Activated naive CD8-positive, alpha-beta T cell (primary cell): Measurements from ENCODE around the gene THAP12.

Experiments
- H3K27ac Mint-ChIP-seq: one replicate; pipeline ENCODE4 v1.8.0; 2021; ENCODE audit warnings: mixed read lengths
- H3K27me3 Mint-ChIP-seq: one replicate; pipeline ENCODE4 v1.8.0; 2021; ENCODE audit warnings: mixed read lengths
- H3K36me3 Mint-ChIP-seq: one replicate; pipeline ENCODE4 v1.8.0; 2021; ENCODE audit warnings: mixed read lengths
- H3K4me1 Mint-ChIP-seq: one replicate; pipeline ENCODE4 v1.8.0; 2021; ENCODE audit warnings: low read depth, mixed read lengths
- H3K4me3 Mint-ChIP-seq: one replicate; pipeline ENCODE4 v1.8.0; 2021; ENCODE audit warnings: mild to moderate bottlenecking, mixed read lengths
- H3K9me3 Mint-ChIP-seq: one replicate; pipeline ENCODE4 v1.8.0; 2021; ENCODE audit warnings: low read depth, mixed read lengths

The THAP12 gene

DNA sequence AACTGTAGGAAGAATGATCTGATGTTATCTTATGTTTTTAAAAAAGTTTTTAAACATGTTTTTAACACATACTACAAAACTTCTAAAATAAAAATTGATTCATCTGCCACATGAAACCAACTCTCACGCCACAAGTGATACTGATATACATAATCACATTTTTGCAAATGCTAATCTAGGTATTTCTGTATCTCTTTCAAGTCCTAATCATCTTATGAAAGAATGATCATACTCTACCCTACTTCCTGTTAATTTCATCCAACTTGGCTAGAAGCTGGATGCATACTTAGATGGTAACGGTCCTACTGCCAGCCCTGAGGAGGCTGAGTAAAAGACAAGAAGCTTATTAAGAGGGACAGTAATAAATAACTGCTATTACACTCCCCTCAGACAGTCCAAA is 19.2 kb downstream of the THAP12 start:
- peaks cover 19% of the 10 kb centered on the region for H3K36me3 Mint-ChIP-seq

DNA sequence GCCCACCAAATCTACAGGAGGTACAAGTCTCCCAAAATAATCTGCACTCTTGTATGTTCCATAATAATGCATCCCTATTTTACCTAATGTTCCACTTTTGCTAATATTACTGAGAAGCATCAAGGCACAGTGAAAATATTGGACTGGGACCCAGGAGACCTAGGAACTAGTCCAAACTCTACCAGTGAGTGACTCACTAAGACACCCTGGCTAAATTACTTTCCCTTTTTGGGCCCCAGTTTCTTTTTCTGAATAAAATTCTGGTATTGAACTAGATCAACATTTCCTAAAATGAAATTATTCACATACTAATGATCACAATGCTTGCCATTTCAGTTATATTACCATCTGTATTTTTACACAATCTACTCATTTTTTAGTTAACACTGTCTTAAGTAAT is 19.6 kb downstream of the THAP12 start:
- Mint-ChIP-seq H3K4me1 (peaks cover 30% of the 10 kb centered on the region), H3K27me3 (no peaks in the 10 kb centered on the region), H3K4me3 (no peak overlapping the region), H3K27ac (peak overlapping the region; percentile 73), H3K9me3 (no peaks in the 10 kb centered on the region), H3K36me3 (peaks cover 20% of the 10 kb centered on the region)

More for the DNA sequence above, 19.2 kb downstream of the THAP12 start:
- H3K9me3 Mint-ChIP-seq, result no peaks in the 10 kb centered on the region
- peaks cover 30% of the 10 kb centered on the region for H3K4me1 Mint-ChIP-seq
- H3K27me3 Mint-ChIP-seq, result no peaks in the 10 kb centered on the region
- H3K4me3 Mint-ChIP-seq, result no peak overlapping the region
- H3K27ac Mint-ChIP-seq, result peak overlapping the region; percentile 73

DNA sequence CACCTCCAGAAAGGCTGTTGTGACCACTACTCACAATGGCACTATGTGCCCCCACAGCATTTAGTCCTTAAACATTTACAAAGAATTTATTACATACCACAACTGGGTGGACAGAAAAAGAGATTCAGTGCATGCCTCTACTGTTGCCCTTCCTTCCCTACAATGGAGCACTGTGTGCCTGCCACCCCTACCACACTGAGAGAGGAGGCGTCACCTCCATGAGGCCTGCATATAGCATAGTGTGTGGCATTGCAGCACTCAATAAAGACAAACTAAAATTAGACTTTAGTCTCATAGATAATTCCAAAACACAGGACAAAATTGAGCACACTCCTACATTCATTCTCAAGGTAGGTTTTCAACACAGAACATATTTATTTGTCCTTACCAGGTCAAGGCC is 25.8 kb downstream of the THAP12 start:
- H3K9me3 Mint-ChIP-seq, result no peaks in the 10 kb centered on the region
- no peaks in the 10 kb centered on the region for H3K27me3 Mint-ChIP-seq
- H3K4me1 Mint-ChIP-seq, result no peaks in the 10 kb centered on the region
- H3K36me3 Mint-ChIP-seq, result peaks cover 47% of the 10 kb centered on the region
- no peak overlapping the region for H3K4me3 Mint-ChIP-seq
- no peak overlapping the region for H3K27ac Mint-ChIP-seq

DNA sequence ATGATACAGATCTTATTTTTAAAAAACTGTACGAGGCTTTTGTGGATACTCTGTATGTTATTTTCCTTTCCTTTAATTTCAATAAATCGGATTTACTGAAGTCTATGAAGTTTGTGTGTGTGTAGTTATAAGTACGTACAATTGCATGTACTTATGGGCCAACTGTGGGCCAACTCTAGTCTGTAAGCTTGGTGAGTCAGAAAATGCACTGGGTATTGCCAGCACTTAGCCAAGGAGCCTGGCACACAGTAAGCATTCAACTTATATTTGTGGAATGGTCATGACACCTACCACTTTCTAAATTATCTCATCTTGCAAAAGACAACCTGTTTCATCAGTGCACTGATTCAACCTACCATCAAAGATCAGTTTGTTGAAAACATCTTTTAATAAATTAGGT is 32.6 kb downstream of the THAP12 start:
- Mint-ChIP-seq H3K36me3 (peaks cover 9% of the 10 kb centered on the region), H3K27ac (no peak overlapping the region), H3K4me1 (no peaks in the 10 kb centered on the region), H3K27me3 (no peaks in the 10 kb centered on the region), H3K9me3 (no peaks in the 10 kb centered on the region), H3K4me3 (no peak overlapping the region)

DNA sequence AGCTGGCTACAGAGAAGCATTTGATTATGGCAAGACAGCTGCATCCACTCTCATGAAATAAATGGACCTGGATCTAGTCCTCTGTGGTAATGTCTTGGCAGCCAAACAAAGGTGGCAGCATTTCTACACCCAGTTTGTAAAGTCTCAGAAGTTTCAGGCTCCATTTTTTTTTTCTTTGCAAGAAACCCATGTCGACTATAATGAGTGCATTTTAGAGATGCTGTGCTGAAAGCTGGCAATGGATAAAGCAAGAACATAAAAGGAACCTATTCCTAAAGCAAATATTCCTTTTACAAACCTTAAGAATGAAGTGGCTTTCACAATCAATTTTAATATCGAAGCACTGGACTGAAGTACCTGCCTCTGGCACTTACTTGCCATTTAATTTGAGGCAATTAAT is 33.5 kb downstream of the THAP12 start:
- no peaks in the 10 kb centered on the region for H3K27me3 Mint-ChIP-seq
- peaks cover 3% of the 10 kb centered on the region for H3K36me3 Mint-ChIP-seq
- no peak overlapping the region for H3K27ac Mint-ChIP-seq
- H3K4me3 Mint-ChIP-seq, result no peak overlapping the region
- no peaks in the 10 kb centered on the region for H3K4me1 Mint-ChIP-seq
- no peaks in the 10 kb centered on the region for H3K9me3 Mint-ChIP-seq

DNA sequence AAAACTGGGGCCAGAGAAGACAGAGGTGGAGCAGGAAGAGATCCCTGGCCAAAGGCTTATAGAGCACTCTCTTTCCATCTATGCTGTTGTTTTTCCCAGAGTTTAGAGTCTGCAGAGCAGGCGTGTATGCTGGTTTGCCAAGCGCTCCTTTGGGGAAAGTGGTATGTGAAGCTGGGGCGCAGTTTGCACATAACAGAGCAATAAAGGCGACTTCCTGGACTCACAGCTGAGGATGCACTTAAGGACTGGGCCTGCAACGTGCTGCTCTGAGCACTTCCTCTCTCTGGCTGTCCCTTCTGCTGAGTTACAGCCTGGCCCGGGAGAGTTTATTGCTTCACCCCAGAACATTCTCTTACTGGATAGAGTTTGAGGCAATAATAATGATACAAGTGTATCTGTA is 41.7 kb downstream of the THAP12 start:
- Mint-ChIP-seq H3K27ac (peak overlapping the region; percentile 17), H3K4me3 (no peak overlapping the region), H3K27me3 (no peaks in the 10 kb centered on the region), H3K36me3 (no peaks in the 10 kb centered on the region), H3K4me1 (peaks cover 9% of the 10 kb centered on the region), H3K9me3 (no peaks in the 10 kb centered on the region)

DNA sequence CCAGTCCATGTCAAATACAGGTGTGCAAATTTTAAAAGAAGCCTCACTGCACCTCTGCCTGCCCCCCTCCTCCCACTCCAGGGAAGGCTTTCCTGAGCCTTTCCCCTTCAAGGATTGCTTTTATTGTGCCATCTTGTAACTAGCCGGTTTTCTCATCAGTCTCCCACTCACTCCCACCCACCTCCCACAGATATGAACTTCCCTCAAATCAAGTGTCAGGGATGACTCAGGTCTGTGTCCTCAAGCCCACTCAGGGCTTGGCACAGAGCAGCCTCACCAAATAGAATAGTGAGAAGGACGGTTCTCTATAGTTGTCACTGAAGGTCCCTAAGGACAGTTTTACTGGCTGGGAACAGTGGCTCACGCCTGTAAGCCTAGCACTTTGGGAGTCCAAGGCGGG is 43.0 kb downstream of the THAP12 start:
- H3K9me3 Mint-ChIP-seq, result no peaks in the 10 kb centered on the region
- no peaks in the 10 kb centered on the region for H3K36me3 Mint-ChIP-seq
- H3K4me1 Mint-ChIP-seq, result peaks cover 9% of the 10 kb centered on the region
- H3K4me3 Mint-ChIP-seq, result no peak overlapping the region
- no peak overlapping the region for H3K27ac Mint-ChIP-seq
- no peaks in the 10 kb centered on the region for H3K27me3 Mint-ChIP-seq

DNA sequence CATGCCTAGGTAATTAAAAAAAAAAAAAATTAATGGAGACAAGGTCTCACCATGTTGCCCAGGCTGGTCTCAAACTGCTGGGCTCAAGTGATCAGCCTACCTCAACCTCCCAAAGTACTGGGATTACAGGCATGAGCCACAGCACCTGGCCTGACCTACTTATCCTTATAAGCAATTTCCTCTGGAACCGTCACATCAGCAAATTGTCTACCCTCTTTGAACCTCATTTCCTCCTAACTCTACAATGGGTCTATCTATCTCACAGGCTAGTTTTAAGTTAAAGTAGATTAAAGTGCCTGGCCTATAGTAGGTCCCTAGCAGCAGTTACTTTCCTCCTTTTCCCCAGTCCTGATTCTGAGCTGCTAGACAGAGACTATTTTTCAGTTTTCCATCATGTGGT is 43.5 kb downstream of the THAP12 start:
- H3K9me3 Mint-ChIP-seq, result no peaks in the 10 kb centered on the region
- no peak overlapping the region for H3K27ac Mint-ChIP-seq
- H3K4me3 Mint-ChIP-seq, result no peak overlapping the region
- H3K27me3 Mint-ChIP-seq, result peaks cover under 1% of the 10 kb centered on the region
- peaks cover 9% of the 10 kb centered on the region for H3K4me1 Mint-ChIP-seq
- no peaks in the 10 kb centered on the region for H3K36me3 Mint-ChIP-seq

DNA sequence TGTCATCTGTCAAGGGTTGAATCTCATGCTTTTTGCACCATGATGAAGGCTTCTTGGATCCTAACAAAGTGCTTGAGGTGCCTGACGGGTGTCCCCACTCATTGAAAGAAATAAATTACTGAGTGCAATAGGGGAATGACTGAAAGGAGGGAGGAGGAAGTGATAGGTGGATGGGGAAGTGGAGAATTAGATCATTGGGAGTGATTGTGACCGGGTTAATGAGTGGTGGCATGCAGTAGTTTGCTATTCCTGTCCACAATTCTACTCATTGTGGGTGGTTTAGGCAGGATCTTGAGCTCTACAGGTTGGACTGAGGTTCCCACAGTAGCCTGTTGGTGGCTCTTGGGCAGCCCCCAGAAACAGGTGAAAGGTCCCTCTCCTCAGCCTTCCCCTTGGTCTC is 44.3 kb downstream of the THAP12 start:
- H3K36me3 Mint-ChIP-seq, result no peaks in the 10 kb centered on the region
- no peaks in the 10 kb centered on the region for H3K9me3 Mint-ChIP-seq
- H3K4me3 Mint-ChIP-seq, result no peak overlapping the region
- H3K27ac Mint-ChIP-seq, result no peak overlapping the region
- H3K4me1 Mint-ChIP-seq, result peaks cover 9% of the 10 kb centered on the region
- peaks cover 2% of the 10 kb centered on the region for H3K27me3 Mint-ChIP-seq

DNA sequence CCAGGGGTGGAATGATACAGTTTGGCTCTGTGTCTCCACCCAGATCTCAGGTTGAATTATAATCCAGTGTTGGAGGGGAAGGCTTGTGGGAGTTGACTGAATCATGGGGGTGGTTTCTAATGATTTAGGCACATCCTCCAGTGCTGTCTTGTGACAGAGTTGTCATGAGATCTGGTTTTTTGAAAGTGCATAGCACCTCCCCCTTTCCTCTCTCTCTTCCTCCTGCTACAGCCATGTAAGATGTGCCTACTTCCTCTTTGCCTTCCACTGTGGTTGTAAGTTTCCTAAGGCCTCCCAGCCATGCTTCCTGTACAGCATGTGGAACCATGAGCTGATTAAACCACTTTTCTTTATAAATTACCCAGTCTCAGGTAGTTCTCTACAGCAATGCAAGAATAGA is 45.1 kb downstream of the THAP12 start:
- H3K36me3 Mint-ChIP-seq, result no peaks in the 10 kb centered on the region

DNA sequence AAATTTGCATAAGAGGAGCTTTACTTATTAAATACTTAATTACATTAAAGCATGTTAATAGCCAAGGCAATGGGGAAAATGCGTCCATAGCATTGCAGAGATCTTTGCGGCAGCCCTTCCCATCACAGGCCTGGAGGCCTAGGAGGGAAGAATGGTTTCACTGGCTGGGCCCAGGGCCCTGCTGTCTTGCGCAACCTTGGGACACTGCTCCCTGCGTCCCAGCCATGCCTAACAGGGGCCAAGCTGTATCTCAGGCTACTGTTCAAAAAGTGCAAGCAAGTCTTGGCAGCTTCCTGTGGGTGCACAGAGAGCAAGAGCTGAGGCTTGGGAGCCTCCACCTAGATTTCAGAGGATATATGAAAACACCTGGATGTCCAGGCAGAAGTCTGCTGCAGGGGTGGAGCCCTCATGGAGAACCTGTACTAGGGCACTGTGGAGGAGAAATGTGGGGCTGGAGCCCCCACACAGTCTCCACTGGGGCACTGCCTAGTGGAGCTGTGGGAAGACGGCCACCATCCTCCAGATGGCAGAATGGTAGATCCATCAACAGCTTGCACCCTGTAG is 46.0 kb downstream of the THAP12 start:
- Mint-ChIP-seq H3K4me3 (no peak overlapping the region), H3K27me3 (peaks cover 2% of the 10 kb centered on the region), H3K4me1 (peaks cover 9% of the 10 kb centered on the region), H3K36me3 (no peaks in the 10 kb centered on the region), H3K27ac (no peak overlapping the region), H3K9me3 (no peaks in the 10 kb centered on the region)

More for the DNA sequence above, 45.1 kb downstream of the THAP12 start:
- peaks cover 2% of the 10 kb centered on the region for H3K27me3 Mint-ChIP-seq
- peaks cover 9% of the 10 kb centered on the region for H3K4me1 Mint-ChIP-seq
- no peaks in the 10 kb centered on the region for H3K9me3 Mint-ChIP-seq
- no peak overlapping the region for H3K4me3 Mint-ChIP-seq
- no peak overlapping the region for H3K27ac Mint-ChIP-seq

DNA sequence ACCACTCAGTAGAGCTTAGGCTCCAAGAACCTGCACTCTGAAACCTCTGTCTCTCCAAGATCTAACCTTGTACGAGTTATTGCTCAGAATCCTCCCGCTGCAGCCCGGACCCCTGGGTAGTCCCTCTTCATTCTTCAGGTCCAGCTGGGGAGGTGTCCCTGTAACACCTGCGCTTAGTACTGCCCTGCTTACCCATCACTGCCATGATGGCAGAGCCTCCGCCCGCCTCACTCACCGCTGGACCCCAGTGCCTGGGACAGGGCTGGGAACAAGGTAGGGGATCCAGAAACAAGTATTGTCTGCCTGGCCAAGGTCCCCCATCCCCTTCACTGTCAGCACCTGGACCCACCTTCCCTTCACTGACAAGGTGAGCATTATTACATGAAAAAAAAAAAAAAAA is 50.3 kb downstream of the THAP12 start:
- Mint-ChIP-seq H3K4me3 (no peak overlapping the region), H3K36me3 (no peaks in the 10 kb centered on the region), H3K4me1 (no peaks in the 10 kb centered on the region), H3K9me3 (no peaks in the 10 kb centered on the region), H3K27ac (no peak overlapping the region), H3K27me3 (peaks cover 2% of the 10 kb centered on the region)

DNA sequence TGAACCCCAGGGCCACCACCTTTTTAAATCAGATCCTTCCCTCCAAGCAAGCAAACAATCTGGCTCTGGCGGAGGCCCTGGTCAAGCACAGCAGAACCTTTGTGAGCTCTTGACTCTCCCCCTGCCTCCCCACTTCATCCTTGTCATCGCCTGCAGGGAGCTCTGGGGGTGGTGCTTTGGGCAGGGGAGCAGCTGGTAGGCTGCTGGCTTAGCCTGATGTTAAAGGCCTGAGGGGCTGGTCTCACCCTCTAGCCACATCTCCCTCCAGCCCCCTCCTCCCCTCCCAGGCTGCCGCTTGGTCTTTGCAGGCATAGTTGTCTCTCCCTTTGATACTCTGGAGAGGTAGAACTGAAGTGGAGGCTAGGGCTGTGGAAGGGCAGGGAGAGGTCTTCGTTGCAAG is 50.9 kb downstream of the THAP12 start:
- Mint-ChIP-seq H3K4me3 (no peak overlapping the region), H3K27me3 (peaks cover 4% of the 10 kb centered on the region), H3K27ac (no peak overlapping the region), H3K9me3 (no peaks in the 10 kb centered on the region), H3K36me3 (no peaks in the 10 kb centered on the region), H3K4me1 (no peaks in the 10 kb centered on the region)

DNA sequence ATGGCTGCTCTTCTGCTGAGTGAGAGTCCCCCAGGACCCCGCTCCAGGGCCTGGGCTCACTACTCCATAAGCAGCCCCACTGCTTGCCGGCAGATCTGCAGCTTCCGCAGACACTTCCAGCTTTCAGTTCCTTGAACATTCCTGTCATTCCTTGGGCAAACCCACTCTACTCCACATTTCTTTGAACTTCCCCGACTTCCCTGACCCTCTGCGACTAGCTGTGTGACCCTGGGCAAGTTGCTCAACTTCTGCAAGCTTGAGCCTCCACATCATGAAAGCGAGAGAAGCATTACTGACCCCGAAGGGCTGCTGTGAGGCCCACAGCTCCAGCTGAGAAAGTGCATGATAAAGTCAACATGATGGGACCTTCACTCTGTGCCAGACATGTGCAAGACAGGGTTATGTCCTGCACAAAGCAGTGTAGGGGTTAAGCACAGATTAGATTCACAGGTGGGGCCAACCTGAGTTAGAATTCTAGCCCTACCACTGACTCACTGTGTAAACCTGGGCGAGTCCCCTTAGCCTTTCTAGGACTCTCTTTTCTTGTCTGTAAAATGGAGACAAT is 51.8 kb downstream of the THAP12 start:
- Mint-ChIP-seq H3K36me3 (no peaks in the 10 kb centered on the region), H3K4me3 (no peak overlapping the region), H3K4me1 (no peaks in the 10 kb centered on the region), H3K27ac (no peak overlapping the region), H3K27me3 (peaks cover 4% of the 10 kb centered on the region), H3K9me3 (no peaks in the 10 kb centered on the region)

DNA sequence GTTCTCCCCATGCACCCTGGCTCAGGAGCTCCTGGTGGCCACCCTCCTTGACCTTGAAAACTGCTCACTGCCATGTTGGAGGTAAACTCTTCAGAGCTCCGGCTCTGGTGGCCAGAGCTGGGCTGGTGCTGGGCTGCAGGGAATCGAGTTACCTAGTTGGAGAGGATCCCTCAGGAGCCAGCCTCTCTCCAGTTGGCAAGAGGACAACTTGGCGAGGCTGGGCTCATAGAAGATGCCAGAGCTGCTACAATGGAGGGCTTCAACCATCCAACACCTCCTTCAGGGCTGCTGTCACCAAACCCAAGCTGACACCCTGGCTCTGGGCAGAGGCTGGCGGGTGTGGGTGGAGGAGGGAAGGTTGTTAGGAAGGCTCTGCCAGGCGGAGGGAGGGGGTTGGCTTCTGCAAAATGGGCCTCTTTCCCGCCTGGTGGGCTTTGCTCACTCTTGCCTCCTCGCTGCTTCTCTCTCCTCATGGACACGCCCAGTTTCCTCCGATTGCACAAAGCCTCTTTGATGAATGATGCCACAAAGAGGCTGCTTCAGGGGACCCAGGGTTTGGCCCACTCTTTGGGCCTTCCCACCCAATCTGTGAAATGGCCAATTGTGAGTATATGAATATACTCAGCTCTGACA is 53.1 kb downstream of the THAP12 start:
- no peak overlapping the region for H3K4me3 Mint-ChIP-seq
- H3K9me3 Mint-ChIP-seq, result no peaks in the 10 kb centered on the region
- no peak overlapping the region for H3K27ac Mint-ChIP-seq
- H3K27me3 Mint-ChIP-seq, result peaks cover 9% of the 10 kb centered on the region
- H3K36me3 Mint-ChIP-seq, result no peaks in the 10 kb centered on the region
- H3K4me1 Mint-ChIP-seq, result peaks cover 2% of the 10 kb centered on the region

DNA sequence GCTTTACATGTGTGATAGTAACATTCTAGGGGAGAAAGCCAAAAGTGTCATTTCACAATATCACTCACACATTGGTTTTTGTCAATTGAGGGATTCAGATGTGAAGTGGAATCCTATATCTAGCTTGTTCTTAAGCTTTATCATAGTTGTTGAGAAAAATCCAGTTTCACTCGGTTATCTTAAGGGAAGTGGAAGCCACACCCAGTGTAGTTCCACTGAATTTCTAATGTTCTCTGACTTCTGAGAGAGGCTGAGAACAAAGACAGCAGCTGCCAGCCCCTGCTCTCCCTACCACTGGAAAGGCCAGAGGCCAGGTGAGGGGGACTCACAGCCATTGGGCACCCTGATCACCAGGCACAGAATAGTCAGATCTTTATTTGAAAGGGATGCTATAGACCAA is 53.7 kb downstream of the THAP12 start:
- no peaks in the 10 kb centered on the region for H3K9me3 Mint-ChIP-seq
- no peaks in the 10 kb centered on the region for H3K36me3 Mint-ChIP-seq
- H3K27me3 Mint-ChIP-seq, result peaks cover 12% of the 10 kb centered on the region
- peaks cover 3% of the 10 kb centered on the region for H3K4me1 Mint-ChIP-seq
- no peak overlapping the region for H3K27ac Mint-ChIP-seq
- no peak overlapping the region for H3K4me3 Mint-ChIP-seq
